ENCODE measurements around the gene POLR2E.

GRCh38 chr19:1070931-1071791 is 24.0 kb downstream of the POLR2E start:
- TF ChIP-seq, protein P1, sequence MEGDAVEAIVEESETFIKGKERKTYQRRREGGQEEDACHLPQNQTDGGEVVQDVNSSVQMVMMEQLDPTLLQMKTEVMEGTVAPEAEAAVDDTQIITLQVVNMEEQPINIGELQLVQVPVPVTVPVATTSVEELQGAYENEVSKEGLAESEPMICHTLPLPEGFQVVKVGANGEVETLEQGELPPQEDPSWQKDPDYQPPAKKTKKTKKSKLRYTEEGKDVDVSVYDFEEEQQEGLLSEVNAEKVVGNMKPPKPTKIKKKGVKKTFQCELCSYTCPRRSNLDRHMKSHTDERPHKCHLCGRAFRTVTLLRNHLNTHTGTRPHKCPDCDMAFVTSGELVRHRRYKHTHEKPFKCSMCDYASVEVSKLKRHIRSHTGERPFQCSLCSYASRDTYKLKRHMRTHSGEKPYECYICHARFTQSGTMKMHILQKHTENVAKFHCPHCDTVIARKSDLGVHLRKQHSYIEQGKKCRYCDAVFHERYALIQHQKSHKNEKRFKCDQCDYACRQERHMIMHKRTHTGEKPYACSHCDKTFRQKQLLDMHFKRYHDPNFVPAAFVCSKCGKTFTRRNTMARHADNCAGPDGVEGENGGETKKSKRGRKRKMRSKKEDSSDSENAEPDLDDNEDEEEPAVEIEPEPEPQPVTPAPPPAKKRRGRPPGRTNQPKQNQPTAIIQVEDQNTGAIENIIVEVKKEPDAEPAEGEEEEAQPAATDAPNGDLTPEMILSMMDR (IDR thresholded peaks at IDR 0.05), result no peak
- no peak for TF ChIP-seq ZFX (IDR thresholded peaks at IDR 0.05; ENCODE audit: borderline replicate concordance)

Measured in 22Rv1 (cell line).